Thymus (tissue), 11 donors: ENCODE results near the gene SIRT1. TPM values are rescaled to one million over a fixed set of nuclear protein-coding genes. Genes with fewer than 3 reads are reported as not detected.

Experiments
- DNase-seq, 9 donors: peaks; one replicate each; pipeline ENCODE4 v3.0.0-alpha.2; 2013; ENCODE audit warnings: low spot score in 9 of 9, low read depth in 6 of 9, missing footprints in 1 of 9
- H3K27ac ChIP-seq, 2 donors: one replicate each; pipeline ENCODE4 v1.5.1; 2013; ENCODE audit warnings: control low read depth in 1 of 2, low read depth in 1 of 2, low read length in 1 of 2, mild to moderate bottlenecking in 1 of 2, moderate library complexity in 1 of 2
- H3K27me3 ChIP-seq, 2 donors: one replicate each; pipeline ENCODE4 v1.5.1; 2013; ENCODE audit warnings: low read length in 1 of 2; ENCODE audit not compliant: control insufficient read depth in 2 of 2, insufficient read depth in 1 of 2
- H3K36me3 ChIP-seq, 2 donors: one replicate each; pipeline ENCODE4 v1.5.1; 2013; ENCODE audit warnings: low read length in 1 of 2, mild to moderate bottlenecking in 1 of 2, moderate library complexity in 1 of 2; ENCODE audit not compliant: control insufficient read depth in 2 of 2, insufficient read depth in 2 of 2
- H3K4me1 ChIP-seq, 2 donors: one replicate each; pipeline ENCODE4 v1.5.1; 2013; ENCODE audit warnings: low read length in 2 of 2; ENCODE audit not compliant: control insufficient read depth in 2 of 2, insufficient read depth in 2 of 2
- H3K4me3 ChIP-seq, 2 donors: one replicate each; pipeline ENCODE4 v1.5.1; 2013; ENCODE audit warnings: low read length in 2 of 2, control low read depth in 1 of 2, mild to moderate bottlenecking in 1 of 2
- H3K9me3 ChIP-seq, 2 donors: one replicate each; pipeline ENCODE4 v1.5.1; 2013; ENCODE audit warnings: low read length in 1 of 2, mild to moderate bottlenecking in 1 of 2; ENCODE audit not compliant: control insufficient read depth in 2 of 2, insufficient read depth in 1 of 2
- WGBS: extraction: QIAGEN DNeasy Blood & Tissue Kit; methylation state at CpG from one replicate; pipeline ENCODE4 v1.1.7; 2013; 5-methylcytosine and 5-hydroxymethylcytosine counted together
- polyA plus RNA-seq: library from polyadenylated mRNA; stranded (reverse); fragments of 200-250 nt; gene quantifications from one replicate; pipeline ENCODE4 v1.2.3, GENCODE V29; 2013
- total RNA-seq: library from RNA; stranded (reverse); fragments of 120-200 nt; gene quantifications from one replicate; pipeline ENCODE4 v1.2.4, GENCODE V29; 2013
- donor health status: healthy.

The SIRT1 gene
- total and polyA plus RNA-seq, 2 donors, result 18.0 to 25.6 TPM

- WGBS, result 99% methylated on average over 14 of the region's 14 CpGs
- Histone ChIP-seq H3K9me3 (no peaks in the 10 kb centered on the region), H3K36me3 (peaks cover 58 to 78% of the 10 kb centered on the region in 2 donors), H3K27me3 (no peaks in the 10 kb centered on the region), H3K4me1 (no peaks in the 10 kb centered on the region), H3K27ac (no peak overlapping the region), H3K4me3 (no peak overlapping the region)
- DNase-seq, result no peak
Measured at GRCh38 chr10:67893637-67894036, 9.2 kb downstream of the SIRT1 start.

- Histone ChIP-seq H3K36me3 (peaks cover 26 to 50% of the 10 kb centered on the region in 2 donors), H3K27ac (no peak overlapping the region), H3K4me3 (no peak overlapping the region), H3K27me3 (no peaks in the 10 kb centered on the region), H3K9me3 (no peaks in the 10 kb centered on the region), H3K4me1 (no peaks in the 10 kb centered on the region)
- WGBS, result 98% methylated on average over 7 of the region's 7 CpGs
- DNase-seq, result no peak
Measured at GRCh38 chr10:67903581-67903980, 19.1 kb downstream of the SIRT1 start.

GRCh38 chr10:67912331-67912946, 28.0 kb downstream of the SIRT1 start:
- Histone ChIP-seq H3K9me3 (no peaks in the 10 kb centered on the region), H3K36me3 (peaks cover 31 to 70% of the 10 kb centered on the region in 2 donors), H3K27ac (no peak overlapping the region), H3K4me3 (no peak overlapping the region), H3K4me1 (no peaks in the 10 kb centered on the region), H3K27me3 (no peaks in the 10 kb centered on the region)
- 97% methylated on average over 2 of the region's 2 CpGs for WGBS
- no peak for DNase-seq

- Histone ChIP-seq H3K27me3 (no peaks in the 10 kb centered on the region), H3K36me3 (peaks cover 24 to 69% of the 10 kb centered on the region in 2 donors), H3K4me1 (no peaks in the 10 kb centered on the region), H3K27ac (no peak overlapping the region), H3K4me3 (no peak overlapping the region), H3K9me3 (no peaks in the 10 kb centered on the region)
- DNase-seq, result no peak
- 99% methylated on average over 8 of the region's 8 CpGs for WGBS
Measured at GRCh38 chr10:67914777-67915340, 30.4 kb downstream of the SIRT1 start.

- no peak overlapping the region for H3K27ac ChIP-seq
- H3K36me3 ChIP-seq, result peaks cover 17 to 53% of the 10 kb centered on the region in 2 donors
- no peaks in the 10 kb centered on the region for H3K9me3 ChIP-seq
- WGBS, result 96% methylated on average over 2 of the region's 2 CpGs
- H3K4me3 ChIP-seq, result no peak overlapping the region
- DNase-seq, result no peak
- no peaks in the 10 kb centered on the region for H3K4me1 ChIP-seq
- no peaks in the 10 kb centered on the region for H3K27me3 ChIP-seq
Measured at GRCh38 chr10:67917169-67917568, 32.7 kb downstream of the SIRT1 start.

GRCh38 chr10:67917679-67918078, 33.2 kb downstream of the SIRT1 start:
- Histone ChIP-seq H3K27ac (no peak overlapping the region), H3K9me3 (no peaks in the 10 kb centered on the region), H3K36me3 (peaks cover 14 to 48% of the 10 kb centered on the region in 2 donors), H3K4me1 (no peaks in the 10 kb centered on the region), H3K4me3 (no peak overlapping the region), H3K27me3 (no peaks in the 10 kb centered on the region)
- no peak for DNase-seq
- 97% methylated on average over 1 of the region's 1 CpG for WGBS

GRCh38 chr10:67921065-67921464, 36.6 kb downstream of the SIRT1 start:
- no peaks in the 10 kb centered on the region for H3K4me1 ChIP-seq
- WGBS, result 97% methylated on average over 1 of the region's 1 CpG
- DNase-seq, result no peak
- H3K4me3 ChIP-seq, result no peak overlapping the region
- H3K36me3 ChIP-seq, result peaks cover 8 to 25% of the 10 kb centered on the region in 2 donors
- H3K27me3 ChIP-seq, result no peaks in the 10 kb centered on the region
- no peaks in the 10 kb centered on the region for H3K9me3 ChIP-seq
- H3K27ac ChIP-seq, result no peak overlapping the region

GRCh38 chr10:67923551-67923950, 39.1 kb downstream of the SIRT1 start:
- Histone ChIP-seq H3K4me3 (no peak overlapping the region), H3K36me3 (peaks cover 11 to 17% of the 10 kb centered on the region in 2 donors), H3K27me3 (no peaks in the 10 kb centered on the region), H3K9me3 (no peaks in the 10 kb centered on the region), H3K27ac (no peak overlapping the region), H3K4me1 (no peaks in the 10 kb centered on the region)
- DNase-seq, result no peak
- WGBS, result 98% methylated on average over 5 of the region's 5 CpGs

- Histone ChIP-seq H3K9me3 (no peaks in the 10 kb centered on the region), H3K27me3 (no peaks in the 10 kb centered on the region), H3K4me3 (no peak overlapping the region), H3K36me3 (peaks cover 9 to 18% of the 10 kb centered on the region in 2 donors), H3K4me1 (no peaks in the 10 kb centered on the region), H3K27ac (no peak overlapping the region)
- DNase-seq, result no peak
- 99% methylated on average over 3 of the region's 3 CpGs for WGBS
Measured at GRCh38 chr10:67924136-67924535, 39.7 kb downstream of the SIRT1 start.
